ENCODE measurements around the gene DYSF. TPM values are rescaled to one million over a fixed set of nuclear protein-coding genes. Genes with fewer than 3 reads are reported as not detected.

Gene DYSF
- total RNA-seq, 2 donors from 2014 or later = 1.4 to 3.1 TPM

DNA sequence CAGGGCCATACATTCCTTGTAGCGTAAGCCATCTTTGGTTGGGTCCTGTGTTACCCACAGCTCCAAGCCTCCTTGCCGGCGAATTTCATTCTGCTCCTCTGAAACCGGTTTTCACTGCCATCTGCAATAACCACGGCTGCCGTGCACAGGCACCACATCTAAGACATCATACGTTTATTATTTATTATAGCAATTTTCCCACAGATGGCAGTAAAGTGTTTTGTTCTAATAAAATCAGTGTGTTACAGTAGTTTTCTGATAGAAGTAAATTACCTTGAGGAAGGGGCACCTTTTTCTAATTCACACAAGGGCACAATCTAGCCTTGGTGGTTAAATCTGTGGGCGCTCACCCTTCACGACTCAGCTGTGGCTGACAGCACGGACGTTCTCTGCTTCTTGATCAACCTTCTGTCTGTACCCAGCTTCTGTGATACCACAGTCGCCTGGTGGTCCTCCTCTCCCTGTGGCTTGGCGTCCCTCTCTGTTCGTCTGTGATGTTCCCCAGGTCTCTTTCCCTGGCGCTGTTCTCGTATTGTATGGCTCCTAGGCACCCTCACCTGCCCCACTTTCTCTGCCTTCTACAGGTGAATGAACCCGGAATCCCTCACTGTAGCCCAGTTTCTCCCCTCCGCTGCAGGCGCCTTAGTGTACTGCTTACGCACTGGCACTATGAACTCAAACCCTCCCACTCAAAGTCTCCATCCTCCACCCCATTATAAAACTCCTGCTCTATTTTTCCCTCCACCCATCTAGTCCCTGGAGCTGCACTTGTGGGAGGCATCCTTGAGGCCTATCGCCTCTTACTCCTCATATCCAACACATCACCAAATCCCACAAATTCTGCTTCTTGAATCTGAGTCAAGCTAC is 236.8 kb downstream of the DYSF start:
- peaks cover 8% of the 10 kb centered on the region for H3K27me3 Mint-ChIP-seq (ENCODE audit: insufficient read depth)
- Histone ChIP-seq H3K9ac (ENCODE audit: extremely low read depth, low read length, poor library complexity, severe bottlenecking) (no peak overlapping the region), H3K27ac (ENCODE audit: low read depth, low read length) (no peak overlapping the region), H3K4me1 (ENCODE audit: control insufficient read depth, insufficient read depth, low read length) (peaks cover 3% of the 10 kb centered on the region), H3K27me3 (ENCODE audit: control insufficient read depth, insufficient read depth, low read length, poor library complexity, severe bottlenecking) (no peaks in the 10 kb centered on the region), H3K36me3 (ENCODE audit: control insufficient read depth, insufficient read depth, low read length) (no peaks in the 10 kb centered on the region), H3K9me3 (ENCODE audit: control insufficient read depth, low read length) (no peaks in the 10 kb centered on the region), H3K4me3 (ENCODE audit: low read length) (no peak overlapping the region)
- WGBS, 2 experiments (ENCODE audit: insufficient coverage in 1 of 2, insufficient read length in 1 of 2) = 94 to 95% methylated on average over 19 to 21 of the region's 21 CpGs
- no peaks in the 10 kb centered on the region for H3K9me3 Mint-ChIP-seq
- H3K36me3 Mint-ChIP-seq (ENCODE audit: low read depth) = no peaks in the 10 kb centered on the region
- H3K4me1 Mint-ChIP-seq = peaks cover 19% of the 10 kb centered on the region
- H3K27ac Mint-ChIP-seq = no peak overlapping the region
- H3K4me3 Mint-ChIP-seq = no peak overlapping the region
- DNase-seq = no peak
- TF ChIP-seq, protein P1, sequence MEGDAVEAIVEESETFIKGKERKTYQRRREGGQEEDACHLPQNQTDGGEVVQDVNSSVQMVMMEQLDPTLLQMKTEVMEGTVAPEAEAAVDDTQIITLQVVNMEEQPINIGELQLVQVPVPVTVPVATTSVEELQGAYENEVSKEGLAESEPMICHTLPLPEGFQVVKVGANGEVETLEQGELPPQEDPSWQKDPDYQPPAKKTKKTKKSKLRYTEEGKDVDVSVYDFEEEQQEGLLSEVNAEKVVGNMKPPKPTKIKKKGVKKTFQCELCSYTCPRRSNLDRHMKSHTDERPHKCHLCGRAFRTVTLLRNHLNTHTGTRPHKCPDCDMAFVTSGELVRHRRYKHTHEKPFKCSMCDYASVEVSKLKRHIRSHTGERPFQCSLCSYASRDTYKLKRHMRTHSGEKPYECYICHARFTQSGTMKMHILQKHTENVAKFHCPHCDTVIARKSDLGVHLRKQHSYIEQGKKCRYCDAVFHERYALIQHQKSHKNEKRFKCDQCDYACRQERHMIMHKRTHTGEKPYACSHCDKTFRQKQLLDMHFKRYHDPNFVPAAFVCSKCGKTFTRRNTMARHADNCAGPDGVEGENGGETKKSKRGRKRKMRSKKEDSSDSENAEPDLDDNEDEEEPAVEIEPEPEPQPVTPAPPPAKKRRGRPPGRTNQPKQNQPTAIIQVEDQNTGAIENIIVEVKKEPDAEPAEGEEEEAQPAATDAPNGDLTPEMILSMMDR (conservative IDR thresholded peaks at IDR 0.05) = no peak

DNA sequence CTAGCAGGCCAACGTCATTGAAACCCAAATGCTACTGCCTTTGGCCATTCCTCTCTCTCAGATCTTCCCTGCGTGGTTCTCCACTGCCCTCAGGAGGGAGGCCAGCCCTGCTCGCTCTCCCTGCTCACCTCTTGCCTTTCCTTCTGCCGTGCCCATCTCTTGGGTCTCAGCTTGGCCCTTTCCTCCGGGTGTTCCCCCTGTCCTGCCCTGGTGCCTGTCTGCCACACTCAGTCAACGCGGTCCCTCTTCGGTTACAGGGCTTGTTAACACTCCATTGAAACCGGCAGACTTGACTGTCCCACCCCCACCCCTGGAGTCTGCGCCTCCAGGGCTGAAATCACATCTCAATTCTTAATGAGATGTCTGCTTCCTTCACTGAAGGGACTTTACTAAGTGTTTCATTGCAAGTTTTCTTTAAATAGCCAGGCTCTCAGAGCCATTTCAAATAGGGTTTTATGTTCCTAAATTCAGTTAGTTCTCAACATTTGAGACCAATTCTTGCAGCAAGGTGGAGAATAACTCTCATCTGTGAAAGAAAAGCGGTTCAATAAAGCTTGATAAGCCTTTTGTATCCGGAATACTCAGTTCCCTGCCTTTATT is 237.6 kb downstream of the DYSF start:
- H3K9me3 ChIP-seq (ENCODE audit: control insufficient read depth, low read length) = no peaks in the 10 kb centered on the region
- H3K27ac ChIP-seq (ENCODE audit: low read depth, low read length) = no peak overlapping the region
- peaks cover 3% of the 10 kb centered on the region for H3K4me1 ChIP-seq (ENCODE audit: control insufficient read depth, insufficient read depth, low read length)
- TF ChIP-seq, protein P1 (conservative IDR thresholded peaks at IDR 0.05) = no peak
- H3K36me3 Mint-ChIP-seq (ENCODE audit: low read depth) = no peaks in the 10 kb centered on the region
- peak; percentile 59 for DNase-seq
- peaks cover 8% of the 10 kb centered on the region for H3K27me3 Mint-ChIP-seq (ENCODE audit: insufficient read depth)
- 70 to 71% methylated on average over 7 to 12 of the region's 12 CpGs for WGBS, 2 experiments (ENCODE audit: insufficient coverage in 1 of 2, insufficient read length in 1 of 2)
- no peak overlapping the region for H3K27ac Mint-ChIP-seq
- no peaks in the 10 kb centered on the region for H3K9me3 Mint-ChIP-seq
- H3K36me3 ChIP-seq (ENCODE audit: control insufficient read depth, insufficient read depth, low read length) = no peaks in the 10 kb centered on the region
- no peak overlapping the region for H3K9ac ChIP-seq (ENCODE audit: extremely low read depth, low read length, poor library complexity, severe bottlenecking)
- no peak overlapping the region for H3K4me3 ChIP-seq (ENCODE audit: low read length)
- H3K4me1 Mint-ChIP-seq = peaks cover 22% of the 10 kb centered on the region
- H3K4me3 Mint-ChIP-seq = no peak overlapping the region
- no peaks in the 10 kb centered on the region for H3K27me3 ChIP-seq (ENCODE audit: control insufficient read depth, insufficient read depth, low read length, poor library complexity, severe bottlenecking)

DNA sequence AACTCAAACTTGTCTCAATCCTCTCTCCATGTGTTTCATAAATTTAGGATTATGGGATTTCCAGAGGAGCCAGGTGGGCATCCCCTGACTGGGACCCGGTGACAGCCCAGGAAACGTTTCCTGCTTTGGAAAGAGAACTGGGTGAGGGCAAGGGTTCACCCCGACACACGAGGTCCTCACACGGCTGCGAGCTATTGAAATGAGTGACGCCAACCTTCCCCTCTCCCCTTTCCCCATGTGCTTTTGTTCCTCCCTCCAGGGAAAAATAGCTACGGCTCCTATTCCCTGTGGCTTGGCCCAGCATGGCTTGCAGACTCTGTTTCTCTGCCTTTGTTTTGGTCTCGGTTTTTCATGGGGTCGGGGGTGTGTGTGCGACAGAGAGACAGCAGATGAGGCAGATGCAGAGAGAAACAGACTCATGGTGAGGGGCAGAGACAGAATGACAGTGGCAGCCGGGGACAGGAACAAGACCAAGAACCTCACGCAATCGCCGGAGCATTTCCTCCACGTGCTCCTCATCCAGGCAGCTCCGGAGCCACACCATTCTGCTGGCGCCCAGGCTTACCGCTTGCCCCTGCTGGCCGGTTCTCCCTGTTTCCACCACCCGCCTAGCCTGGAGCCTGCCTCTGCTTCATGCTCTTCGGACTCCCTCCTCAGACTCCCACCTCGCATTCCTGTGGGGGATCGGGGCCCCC is 238.5 kb downstream of the DYSF start:
- Histone ChIP-seq H3K4me1 (ENCODE audit: control insufficient read depth, insufficient read depth, low read length) (peaks cover 3% of the 10 kb centered on the region), H3K9me3 (ENCODE audit: control insufficient read depth, low read length) (no peaks in the 10 kb centered on the region), H3K9ac (ENCODE audit: extremely low read depth, low read length, poor library complexity, severe bottlenecking) (no peak overlapping the region), H3K4me3 (ENCODE audit: low read length) (no peak overlapping the region), H3K27ac (ENCODE audit: low read depth, low read length) (peak overlapping the region; percentile 57), H3K36me3 (ENCODE audit: control insufficient read depth, insufficient read depth, low read length) (no peaks in the 10 kb centered on the region), H3K27me3 (ENCODE audit: control insufficient read depth, insufficient read depth, low read length, poor library complexity, severe bottlenecking) (no peaks in the 10 kb centered on the region)
- Mint-ChIP-seq H3K4me1 (peaks cover 27% of the 10 kb centered on the region), H3K4me3 (no peak overlapping the region), H3K27ac (peak overlapping the region; percentile 69), H3K36me3 (ENCODE audit: low read depth) (no peaks in the 10 kb centered on the region), H3K9me3 (no peaks in the 10 kb centered on the region), H3K27me3 (ENCODE audit: insufficient read depth) (peaks cover 8% of the 10 kb centered on the region)
- WGBS, 2 experiments (ENCODE audit: insufficient coverage in 1 of 2, insufficient read length in 1 of 2) = 69 to 79% methylated on average over 13 to 24 of the region's 24 CpGs
- peak; percentile 77 for DNase-seq
- TF ChIP-seq, protein P1 (conservative IDR thresholded peaks at IDR 0.05) = peak; percentile 49

Measured in endodermal cell (in vitro differentiated cells).